HL-60 (cell line): Measurements from ENCODE around the gene CLDN1.

Experiments
- DNase-seq, 2 experiments: peaks; one replicate each; pipeline ENCODE4 v3.0.0-alpha.2; 2010 to 2020; ENCODE audit warnings: low read depth in 1 of 2, low spot score in 1 of 2
- H3K27ac ChIP-seq: fragments of 250-450 bp; sonication (Bioruptor Pico); replicated peaks from 2 replicates; pipeline ENCODE4 v1.5.1; 2020; ENCODE audit warnings: mild to moderate bottlenecking, moderate library complexity
- H3K27me3 ChIP-seq: fragments of 250-450 bp; sonication (Bioruptor Pico); 2 replicates; pipeline ENCODE4 v1.5.1; 2021; ENCODE audit warnings: mild to moderate bottlenecking, moderate library complexity; ENCODE audit not compliant: insufficient read depth, poor library complexity, severe bottlenecking
- H3K4me3 ChIP-seq: replicated peaks from 2 replicates; pipeline ENCODE4 v1.5.1; 2011; ENCODE audit warnings: mild to moderate bottlenecking, control low read depth, low read length; ENCODE audit not compliant: insufficient read depth
- GABPA ChIP-seq: IDR thresholded peaks from 2 replicates; pipeline ENCODE4 v1.6.1; 2012; ENCODE audit warnings: low read depth
- POLR2AphosphoS5 ChIP-seq: IDR thresholded peaks from 2 replicates; pipeline ENCODE4 v1.6.1; 2012; ENCODE audit warnings: low read depth
- SPI1 ChIP-seq: IDR thresholded peaks from 2 replicates; pipeline ENCODE4 v1.6.1; 2012; ENCODE audit warnings: low read depth, mild to moderate bottlenecking, borderline replicate concordance
- TF ChIP-seq, protein P1 (sequence below): IDR thresholded peaks from 2 replicates; pipeline ENCODE4 v1.6.1; 2012; ENCODE audit warnings: low read depth; ENCODE audit not compliant: insufficient replicate concordance
- TF ChIP-seq, protein P2 (sequence below): IDR thresholded peaks from one replicate; pipeline ENCODE4 v1.5.1; 2011; ENCODE audit warnings: low read length, control low read depth, inconsistent platforms; ENCODE audit not compliant: insufficient read depth

Gene CLDN1

DNA sequence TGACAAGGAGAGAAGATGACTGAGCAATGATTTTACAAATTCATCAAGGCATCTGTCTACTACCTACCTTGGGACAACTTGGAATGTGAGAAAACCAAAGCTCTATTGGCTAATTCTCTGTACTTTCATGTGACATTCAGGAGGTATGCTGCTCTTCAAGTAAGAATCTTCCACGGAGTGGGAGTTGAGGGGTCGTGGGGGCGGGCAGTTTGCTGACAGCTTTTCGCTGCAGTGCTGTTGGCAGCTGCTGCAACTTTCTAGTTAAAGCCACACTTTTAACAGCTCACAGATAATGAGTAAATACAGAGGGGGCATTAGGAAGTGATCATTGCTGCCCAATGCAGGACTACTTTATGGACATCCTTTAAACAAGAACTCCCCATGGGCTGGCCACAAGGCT lies 22.3 kb downstream of the CLDN1 start:
- TF ChIP-seq, protein P1, sequence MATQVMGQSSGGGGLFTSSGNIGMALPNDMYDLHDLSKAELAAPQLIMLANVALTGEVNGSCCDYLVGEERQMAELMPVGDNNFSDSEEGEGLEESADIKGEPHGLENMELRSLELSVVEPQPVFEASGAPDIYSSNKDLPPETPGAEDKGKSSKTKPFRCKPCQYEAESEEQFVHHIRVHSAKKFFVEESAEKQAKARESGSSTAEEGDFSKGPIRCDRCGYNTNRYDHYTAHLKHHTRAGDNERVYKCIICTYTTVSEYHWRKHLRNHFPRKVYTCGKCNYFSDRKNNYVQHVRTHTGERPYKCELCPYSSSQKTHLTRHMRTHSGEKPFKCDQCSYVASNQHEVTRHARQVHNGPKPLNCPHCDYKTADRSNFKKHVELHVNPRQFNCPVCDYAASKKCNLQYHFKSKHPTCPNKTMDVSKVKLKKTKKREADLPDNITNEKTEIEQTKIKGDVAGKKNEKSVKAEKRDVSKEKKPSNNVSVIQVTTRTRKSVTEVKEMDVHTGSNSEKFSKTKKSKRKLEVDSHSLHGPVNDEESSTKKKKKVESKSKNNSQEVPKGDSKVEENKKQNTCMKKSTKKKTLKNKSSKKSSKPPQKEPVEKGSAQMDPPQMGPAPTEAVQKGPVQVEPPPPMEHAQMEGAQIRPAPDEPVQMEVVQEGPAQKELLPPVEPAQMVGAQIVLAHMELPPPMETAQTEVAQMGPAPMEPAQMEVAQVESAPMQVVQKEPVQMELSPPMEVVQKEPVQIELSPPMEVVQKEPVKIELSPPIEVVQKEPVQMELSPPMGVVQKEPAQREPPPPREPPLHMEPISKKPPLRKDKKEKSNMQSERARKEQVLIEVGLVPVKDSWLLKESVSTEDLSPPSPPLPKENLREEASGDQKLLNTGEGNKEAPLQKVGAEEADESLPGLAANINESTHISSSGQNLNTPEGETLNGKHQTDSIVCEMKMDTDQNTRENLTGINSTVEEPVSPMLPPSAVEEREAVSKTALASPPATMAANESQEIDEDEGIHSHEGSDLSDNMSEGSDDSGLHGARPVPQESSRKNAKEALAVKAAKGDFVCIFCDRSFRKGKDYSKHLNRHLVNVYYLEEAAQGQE, result no peak
- TF ChIP-seq POLR2AphosphoS5 (no peak), GABPA (no peak), SPI1 (no peak)
- TF ChIP-seq, protein P2, sequence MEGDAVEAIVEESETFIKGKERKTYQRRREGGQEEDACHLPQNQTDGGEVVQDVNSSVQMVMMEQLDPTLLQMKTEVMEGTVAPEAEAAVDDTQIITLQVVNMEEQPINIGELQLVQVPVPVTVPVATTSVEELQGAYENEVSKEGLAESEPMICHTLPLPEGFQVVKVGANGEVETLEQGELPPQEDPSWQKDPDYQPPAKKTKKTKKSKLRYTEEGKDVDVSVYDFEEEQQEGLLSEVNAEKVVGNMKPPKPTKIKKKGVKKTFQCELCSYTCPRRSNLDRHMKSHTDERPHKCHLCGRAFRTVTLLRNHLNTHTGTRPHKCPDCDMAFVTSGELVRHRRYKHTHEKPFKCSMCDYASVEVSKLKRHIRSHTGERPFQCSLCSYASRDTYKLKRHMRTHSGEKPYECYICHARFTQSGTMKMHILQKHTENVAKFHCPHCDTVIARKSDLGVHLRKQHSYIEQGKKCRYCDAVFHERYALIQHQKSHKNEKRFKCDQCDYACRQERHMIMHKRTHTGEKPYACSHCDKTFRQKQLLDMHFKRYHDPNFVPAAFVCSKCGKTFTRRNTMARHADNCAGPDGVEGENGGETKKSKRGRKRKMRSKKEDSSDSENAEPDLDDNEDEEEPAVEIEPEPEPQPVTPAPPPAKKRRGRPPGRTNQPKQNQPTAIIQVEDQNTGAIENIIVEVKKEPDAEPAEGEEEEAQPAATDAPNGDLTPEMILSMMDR, result no peak
- no peak overlapping the region for H3K27ac ChIP-seq
- DNase-seq, result no peak

DNA sequence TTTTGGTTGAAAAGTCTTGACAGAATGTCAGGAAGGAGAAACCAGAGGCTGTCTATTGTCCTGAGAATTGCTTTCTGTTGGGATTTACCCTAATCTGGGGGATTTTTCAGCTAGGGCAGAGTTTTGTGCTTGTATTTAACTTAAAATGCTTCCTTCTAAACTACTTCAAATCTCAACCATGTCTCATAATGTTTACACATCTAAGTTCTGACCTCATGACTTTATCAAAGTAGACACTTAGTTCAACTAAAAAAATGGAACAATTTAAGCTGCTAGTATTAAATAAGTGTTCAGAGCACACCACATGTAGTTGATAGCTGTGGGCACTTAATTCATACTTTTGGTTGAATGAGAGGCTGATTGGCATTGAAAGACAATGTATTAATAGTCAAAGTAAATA lies 28.2 kb downstream of the CLDN1 start:
- TF ChIP-seq SPI1 (no peak), POLR2AphosphoS5 (no peak), GABPA (no peak)
- TF ChIP-seq, protein P2, result no peak
- Histone ChIP-seq H3K27ac (no peak overlapping the region), H3K4me3 (no peak overlapping the region), H3K27me3 (no peaks in the 10 kb centered on the region)
- DNase-seq, result no peak

More for the DNA sequence above, 22.3 kb downstream of the CLDN1 start:
- no peak overlapping the region for H3K4me3 ChIP-seq
- no peaks in the 10 kb centered on the region for H3K27me3 ChIP-seq

DNA sequence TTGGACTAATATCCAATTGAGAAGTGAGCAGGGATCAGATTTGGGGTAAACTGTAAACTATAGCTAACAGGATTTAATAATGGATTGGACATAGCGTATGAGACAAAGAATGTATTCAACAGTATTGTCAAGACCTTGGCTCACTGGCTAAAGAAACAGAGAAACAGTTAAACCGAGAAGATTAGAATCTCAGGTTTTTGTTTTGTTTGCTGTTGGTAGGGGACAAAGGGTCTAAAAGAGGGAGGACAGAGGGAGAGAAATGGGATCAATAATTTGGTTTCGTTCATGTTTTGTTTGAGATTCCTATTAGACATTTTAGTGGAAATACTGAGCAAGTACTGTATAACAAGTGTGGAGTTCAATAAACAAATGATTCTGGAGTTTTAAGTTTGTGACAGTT lies 28.6 kb downstream of the CLDN1 start:
- Histone ChIP-seq H3K4me3 (no peak overlapping the region), H3K27me3 (no peaks in the 10 kb centered on the region), H3K27ac (no peak overlapping the region)
- TF ChIP-seq SPI1, result no peak
- TF ChIP-seq POLR2AphosphoS5, result no peak
- TF ChIP-seq, protein P2, result no peak
- no peak for TF ChIP-seq GABPA
- TF ChIP-seq, protein P1, result no peak
- DNase-seq, result no peak

DNA sequence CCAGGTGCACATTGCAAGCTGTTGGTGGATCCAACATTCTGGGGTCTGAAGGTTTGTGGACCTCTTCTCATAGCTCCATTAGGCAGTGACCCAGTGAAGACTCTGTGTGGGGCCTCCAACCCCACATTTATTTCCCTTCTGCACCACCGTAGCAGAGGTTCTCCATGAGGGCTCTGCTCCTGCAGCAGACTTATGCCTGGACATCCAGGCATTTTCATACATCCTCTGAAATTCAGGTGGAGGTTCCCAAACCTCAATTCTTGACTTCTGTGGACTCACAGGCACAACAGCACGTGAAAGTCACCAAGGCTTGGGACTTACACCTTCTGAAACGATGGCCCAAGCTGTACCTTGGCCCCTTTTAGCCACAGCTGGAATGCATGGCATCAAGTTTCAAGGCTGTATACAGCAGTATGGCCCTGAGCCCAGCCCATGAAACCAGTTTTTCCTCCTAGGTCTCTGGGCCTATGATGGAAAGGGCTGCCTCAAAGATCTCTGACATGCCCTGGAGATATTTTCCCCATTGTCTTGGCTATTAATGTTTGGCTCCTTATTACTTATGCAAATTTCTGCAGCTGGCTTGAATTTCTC lies 30.2 kb downstream of the CLDN1 start:
- DNase-seq, result no peak
- no peaks in the 10 kb centered on the region for H3K27me3 ChIP-seq
- H3K27ac ChIP-seq, result no peak overlapping the region
- TF ChIP-seq, protein P2, result no peak
- no peak for TF ChIP-seq SPI1
- TF ChIP-seq GABPA, result no peak
- no peak for TF ChIP-seq POLR2AphosphoS5
- TF ChIP-seq, protein P1, result no peak
- no peak overlapping the region for H3K4me3 ChIP-seq
